ENCODE measurements around the gene OLA1. TPM values are rescaled to one million over a fixed set of nuclear protein-coding genes. Genes with fewer than 3 reads are reported as not detected.

Gene OLA1
- polyA plus RNA-seq, 3 donors = 24.9 to 72.3 (median 71.9) TPM

DNA sequence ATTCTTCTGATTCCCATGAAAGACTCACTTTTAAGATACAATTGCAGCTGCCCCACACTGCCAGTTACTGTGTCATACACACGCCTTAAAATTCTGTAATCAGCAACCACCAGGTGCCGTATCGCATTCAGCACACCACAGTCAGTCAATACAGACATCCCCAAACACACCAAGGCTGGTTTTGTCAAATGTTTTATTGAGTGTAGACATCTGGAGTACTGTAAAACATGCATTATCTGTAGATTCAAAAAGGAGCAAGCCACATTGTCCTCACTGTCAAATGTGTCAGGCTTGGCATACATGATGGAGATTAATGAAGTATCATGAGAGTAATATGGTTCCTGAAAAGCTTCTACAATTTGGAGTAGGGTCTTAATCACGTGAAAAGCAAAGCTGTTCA is 173.5 kb downstream of the OLA1 start:
- Histone ChIP-seq H3K4me3 (replicated peaks in 1 of 3; ENCODE audit: low read depth in 2 of 3, low read length in 3 of 3) (no peak overlapping the region), H3K4me2 (replicated peaks; ENCODE audit: extremely low read depth, low read length, poor library complexity, severe bottlenecking) (no peak overlapping the region), H3K36me3 (replicated peaks in 1 of 2; ENCODE audit: control insufficient read depth in 1 of 2, insufficient read depth in 2 of 2, low read length in 2 of 2) (peaks cover 4 to 22% of the 10 kb centered on the region in 2 donors), H3K4me1 (ENCODE audit: control insufficient read depth in 1 of 2, insufficient read depth in 2 of 2, low read length in 2 of 2) (peaks cover 9 to 11% of the 10 kb centered on the region in 2 donors), H3K79me2 (ENCODE audit: insufficient read depth, low read length) (no peaks in the 10 kb centered on the region), H3K27me3 (ENCODE audit: control insufficient read depth in 2 of 2, insufficient read depth in 2 of 2, low read length in 2 of 2) (no peaks in the 10 kb centered on the region), H3K27ac (ENCODE audit: low read depth in 1 of 2, low read length in 2 of 2) (no peak overlapping the region), H3K9me3 (replicated peaks in 1 of 2; ENCODE audit: control insufficient read depth in 1 of 2, insufficient read depth in 1 of 2, low read length in 2 of 2) (no peaks in the 10 kb centered on the region), H2AFZ (ENCODE audit: insufficient read depth, low read depth, low read length, poor library complexity, severe bottlenecking) (no peak overlapping the region), H3K9ac (ENCODE audit: insufficient read depth, low read length, poor library complexity, severe bottlenecking) (no peak overlapping the region), H4K20me1 (ENCODE audit: insufficient read depth, low read length) (no peaks in the 10 kb centered on the region)
- Mint-ChIP-seq H3K27ac (no peak overlapping the region), H3K4me3 (no peak overlapping the region), H3K9me3 (peaks cover 0 to 2% (median 0%) of the 10 kb centered on the region in 7 donors), H3K36me3 (peaks cover 16 to 25% of the 10 kb centered on the region in 2 donors), H3K4me1 (peaks cover 11% of the 10 kb centered on the region), H3K27me3 (ENCODE audit: low read depth in 3 of 3) (peaks cover 0 to 3% (median 0%) of the 10 kb centered on the region in 3 donors)
- intact Hi-C loops (cut with micrococcal nuclease) = no loop called here
- no peak for DNase-seq
- TF ChIP-seq, protein P1, sequence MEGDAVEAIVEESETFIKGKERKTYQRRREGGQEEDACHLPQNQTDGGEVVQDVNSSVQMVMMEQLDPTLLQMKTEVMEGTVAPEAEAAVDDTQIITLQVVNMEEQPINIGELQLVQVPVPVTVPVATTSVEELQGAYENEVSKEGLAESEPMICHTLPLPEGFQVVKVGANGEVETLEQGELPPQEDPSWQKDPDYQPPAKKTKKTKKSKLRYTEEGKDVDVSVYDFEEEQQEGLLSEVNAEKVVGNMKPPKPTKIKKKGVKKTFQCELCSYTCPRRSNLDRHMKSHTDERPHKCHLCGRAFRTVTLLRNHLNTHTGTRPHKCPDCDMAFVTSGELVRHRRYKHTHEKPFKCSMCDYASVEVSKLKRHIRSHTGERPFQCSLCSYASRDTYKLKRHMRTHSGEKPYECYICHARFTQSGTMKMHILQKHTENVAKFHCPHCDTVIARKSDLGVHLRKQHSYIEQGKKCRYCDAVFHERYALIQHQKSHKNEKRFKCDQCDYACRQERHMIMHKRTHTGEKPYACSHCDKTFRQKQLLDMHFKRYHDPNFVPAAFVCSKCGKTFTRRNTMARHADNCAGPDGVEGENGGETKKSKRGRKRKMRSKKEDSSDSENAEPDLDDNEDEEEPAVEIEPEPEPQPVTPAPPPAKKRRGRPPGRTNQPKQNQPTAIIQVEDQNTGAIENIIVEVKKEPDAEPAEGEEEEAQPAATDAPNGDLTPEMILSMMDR (IDR thresholded peaks at IDR 0.05) = no peak
- WGBS (ENCODE audit: insufficient coverage) = no CpG with 5 or more reads among the region's 4 CpGs

DNA sequence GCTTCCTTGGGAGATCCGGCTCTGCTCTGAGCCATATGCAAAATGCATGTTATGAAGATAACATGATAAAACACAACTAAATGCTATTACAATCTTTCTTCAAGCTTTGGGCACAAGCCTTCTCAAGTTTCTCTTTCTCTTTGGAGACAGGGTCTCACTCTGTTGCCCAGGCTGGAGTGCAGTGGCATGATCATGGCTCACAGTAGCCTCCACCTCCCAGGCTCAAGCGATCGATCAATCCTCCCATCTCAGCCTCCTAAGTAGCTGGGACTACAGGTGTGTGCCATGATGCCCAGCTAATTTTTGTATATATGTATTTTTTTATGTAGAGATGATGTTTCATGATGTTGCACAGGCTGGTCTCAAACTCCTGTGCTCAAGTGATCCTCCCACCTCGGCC is 175.5 kb downstream of the OLA1 start:
- Histone ChIP-seq H3K79me2 (ENCODE audit: insufficient read depth, low read length) (no peaks in the 10 kb centered on the region), H3K4me3 (replicated peaks in 1 of 3; ENCODE audit: low read depth in 2 of 3, low read length in 3 of 3) (no peak overlapping the region), H3K9ac (ENCODE audit: insufficient read depth, low read length, poor library complexity, severe bottlenecking) (no peak overlapping the region), H3K9me3 (replicated peaks in 1 of 2; ENCODE audit: control insufficient read depth in 1 of 2, insufficient read depth in 1 of 2, low read length in 2 of 2) (no peaks in the 10 kb centered on the region), H4K20me1 (ENCODE audit: insufficient read depth, low read length) (no peaks in the 10 kb centered on the region), H3K4me2 (replicated peaks; ENCODE audit: extremely low read depth, low read length, poor library complexity, severe bottlenecking) (no peak overlapping the region), H3K4me1 (ENCODE audit: control insufficient read depth in 1 of 2, insufficient read depth in 2 of 2, low read length in 2 of 2) (peaks cover 9 to 11% of the 10 kb centered on the region in 2 donors), H3K27ac (ENCODE audit: low read depth in 1 of 2, low read length in 2 of 2) (no peak overlapping the region), H2AFZ (ENCODE audit: insufficient read depth, low read depth, low read length, poor library complexity, severe bottlenecking) (no peak overlapping the region), H3K27me3 (ENCODE audit: control insufficient read depth in 2 of 2, insufficient read depth in 2 of 2, low read length in 2 of 2) (no peaks in the 10 kb centered on the region), H3K36me3 (replicated peaks in 1 of 2; ENCODE audit: control insufficient read depth in 1 of 2, insufficient read depth in 2 of 2, low read length in 2 of 2) (peaks cover 4 to 22% of the 10 kb centered on the region in 2 donors)
- Mint-ChIP-seq H3K27ac (no peak overlapping the region), H3K27me3 (ENCODE audit: low read depth in 3 of 3) (peaks cover 0 to 3% (median 0%) of the 10 kb centered on the region in 3 donors), H3K4me1 (peaks cover 11% of the 10 kb centered on the region), H3K9me3 (peaks cover 0 to 2% (median 0%) of the 10 kb centered on the region in 7 donors), H3K4me3 (no peak overlapping the region), H3K36me3 (peaks cover 16 to 21% of the 10 kb centered on the region in 2 donors)
- intact Hi-C loops (cut with micrococcal nuclease) = no loop called here
- DNase-seq = no peak
- TF ChIP-seq, protein P1 (IDR thresholded peaks at IDR 0.05) = no peak
- no CpG with 5 or more reads among the region's 4 CpGs for WGBS (ENCODE audit: insufficient coverage)
